Hematopoietic multipotent progenitor cell (in vitro differentiated cells): ENCODE data around the gene FBXW9. TPM values are rescaled to one million over a fixed set of nuclear protein-coding genes. Genes with fewer than 3 reads are reported as not detected.
"Not testable (repeated sequence)": the region's sequence is repeated elsewhere in the genome, so short reads cannot be mapped to it uniquely, and the experiment has no call there.

Source experiments
- DNase-seq, 3 donors: peaks; one replicate each; pipeline ENCODE4 v3.0.0-alpha.2; 2011 to 2015; ENCODE audit warnings: low read depth in 2 of 3, low spot score in 2 of 3
- small RNA-seq: library from RNA; depleted of rRNA; stranded (forward); fragments of <200 nt; gene quantifications from one replicate; pipeline ENCODE3, GENCODE V24; 2012
- total RNA-seq: library from RNA; depleted of rRNA; stranded (reverse); fragments of >200 nt; gene quantifications from one replicate; pipeline ENCODE4 v1.2.3, GENCODE V29; 2012

The FBXW9 gene
- total RNA-seq, 1 donor = 31.2 TPM

- no peak for DNase-seq
These were observed 35.5 kb downstream of the FBXW9 start for GRCh38 chr19:12660980-12661379.

GRCh38 chr19:12657966-12658365 lies 38.5 kb downstream of the FBXW9 start:
- no peak for DNase-seq

- DNase-seq = no peak
These were observed 39.4 kb downstream of the FBXW9 start for GRCh38 chr19:12656899-12657571.

GRCh38 chr19:12655546-12655945 lies 40.9 kb downstream of the FBXW9 start:
- no peak for DNase-seq

- DNase-seq = no peak
These were observed 44.2 kb downstream of the FBXW9 start for GRCh38 chr19:12652219-12652618.

- no peak for DNase-seq
These were observed 46.5 kb downstream of the FBXW9 start for GRCh38 chr19:12649941-12650340.

- no peak for DNase-seq
These were observed 48.3 kb downstream of the FBXW9 start for GRCh38 chr19:12648088-12648487.

- DNase-seq = peak in 2 of 3 donors; percentile 64 to 67
These were observed 48.9 kb downstream of the FBXW9 start for GRCh38 chr19:12647490-12648071.

- no peak for DNase-seq
These were observed 49.4 kb downstream of the FBXW9 start for GRCh38 chr19:12647047-12647446.

GRCh38 chr19:12646551-12646950 lies 49.9 kb downstream of the FBXW9 start:
- DNase-seq = no peak

- not testable (repeated sequence) for DNase-seq
These were observed 52.7 kb downstream of the FBXW9 start for GRCh38 chr19:12643716-12644115.

GRCh38 chr19:12642506-12642905 lies 53.9 kb downstream of the FBXW9 start:
- no peak for DNase-seq

- no peak for DNase-seq
These were observed 55.0 kb downstream of the FBXW9 start for GRCh38 chr19:12641456-12641855.

- DNase-seq = peak; percentile 60 to 94 (median 91)
These were observed 56.4 kb downstream of the FBXW9 start for GRCh38 chr19:12639901-12640613.

Small RNAs within 50 kb of the gene (small RNA-seq; reads per million reads assigned to genes)
- 37.9 reads per million, percentile 96 among the genes with 10 or more reads in this experiment for gene SNORD41

Other genes starting within 250 kb of the FBXW9 start
- gene ZNF709, start 211.8 kb downstream of the FBXW9 start, total RNA-seq = 7.5 TPM
- gene ZNF564, start 145.1 kb downstream of the FBXW9 start, total RNA-seq = 4.8 TPM
- 9.7 TPM for gene ZNF490, start 85.8 kb downstream of the FBXW9 start, total RNA-seq
- gene ZNF791, start 85.7 kb downstream of the FBXW9 start, total RNA-seq = 9.4 TPM
- 128 TPM for gene MAN2B1, start 29.9 kb downstream of the FBXW9 start, total RNA-seq
- 14.8 TPM for gene WDR83, start 29.8 kb downstream of the FBXW9 start, total RNA-seq
- gene DHPS, start 14.8 kb downstream of the FBXW9 start, total RNA-seq = 102 TPM
- gene GNG14, start 8.6 kb downstream of the FBXW9 start, total RNA-seq = not detected
- gene TNPO2, start 27.3 kb upstream of the FBXW9 start, total RNA-seq = 68.1 TPM
- 162 TPM for gene TRIR, start 38.1 kb upstream of the FBXW9 start, total RNA-seq
- 106 TPM for gene GET3, start 40.9 kb upstream of the FBXW9 start, total RNA-seq
- gene BEST2, start 55.2 kb upstream of the FBXW9 start, total RNA-seq = not detected
- gene HOOK2, start 78.9 kb upstream of the FBXW9 start, total RNA-seq = 29.9 TPM
- gene JUNB, start 94.9 kb upstream of the FBXW9 start, total RNA-seq = 700 TPM
- 278 TPM for gene PRDX2, start 105.2 kb upstream of the FBXW9 start, total RNA-seq
- not detected for gene THSD8, start 105.4 kb upstream of the FBXW9 start, total RNA-seq
- 35.0 TPM for gene RNASEH2A, start 110.0 kb upstream of the FBXW9 start, total RNA-seq
- gene RTBDN, start 137.9 kb upstream of the FBXW9 start, total RNA-seq = not detected
- 7.3 TPM for gene MAST1, start 141.9 kb upstream of the FBXW9 start, total RNA-seq
- 25.6 TPM for gene DNASE2, start 184.8 kb upstream of the FBXW9 start, total RNA-seq
- gene KLF1, start 190.6 kb upstream of the FBXW9 start, total RNA-seq = 71.4 TPM
- 87.3 TPM for gene GCDH, start 194.5 kb upstream of the FBXW9 start, total RNA-seq
- gene SYCE2, start 222.7 kb upstream of the FBXW9 start, total RNA-seq = 0.27 TPM
- 134 TPM for gene FARSA, start 237.1 kb upstream of the FBXW9 start, total RNA-seq
- gene CALR, start 242.0 kb upstream of the FBXW9 start, total RNA-seq = 1,092 TPM
- gene RAD23A, start 249.2 kb upstream of the FBXW9 start, total RNA-seq = 84.3 TPM